HCT116 (cell line): ENCODE results near the gene ENTPD8. TPM values are rescaled to one million over a fixed set of nuclear protein-coding genes. Genes with fewer than 3 reads are reported as not detected.

ENCODE experiments used
- ATAC-seq: fragments of 200-7000 bp; cut with Tn5 transposase; 2 replicates; pipeline ENCODE4 v1.9.1; 2020; ENCODE audit warnings: mild to moderate bottlenecking, moderate library complexity
- BruUV-seq: library from RNA; stranded (reverse); fragments of 400-500 nt; replicated peaks from 2 replicates; lab custom pipeline; 2021; lab: Mats Ljungman, UMichigan
- CTCF ChIA-PET: fragments of 300-600 bp; sonication (Branson Sonifier 250); formaldehyde crosslinking; loops from one replicate; lab custom pipeline; 2021; ENCODE audit warnings: antibody characterized with exemption; lab: Charles Lee
- POLR2A ChIA-PET: fragments of 300-600, 350-600 bp; sonication (Branson Sonifier 250); formaldehyde crosslinking; loops from one replicate; lab custom pipeline; 2021; ENCODE audit warnings: antibody characterized with exemption; lab: Charles Lee
- RAD21 ChIA-PET, 2 experiments: fragments of 300-600 bp; sonication (Branson Sonifier 250); formaldehyde crosslinking; loops; one replicate each; lab custom pipeline; 2023; ENCODE audit warnings: low total read pairs in 2 of 2; ENCODE audit not compliant: uncharacterized antibody in 2 of 2, unreplicated experiment in 2 of 2, low non-redundant PET in 1 of 2; lab: Charles Lee
- DNase-seq: peaks from one replicate; pipeline ENCODE4 v3.0.0-alpha.2; 2010; ENCODE audit warnings: low read depth, low spot score
- H2AFZ ChIP-seq: fragments of 200-600 bp; shearing (Covaris generic), sonication (generic); 2 replicates; pipeline ENCODE4 v1.6.1; 2017; ENCODE audit warnings: low read depth, mixed run types, mixed read lengths, antibody characterized with exemption, low read length; ENCODE audit not compliant: poor library complexity, severe bottlenecking
- H3K27ac ChIP-seq: 2 replicates; pipeline ENCODE4 v1.5.1; 2012; ENCODE audit warnings: low read depth, low read length
- H3K27me3 ChIP-seq: fragments of 200-600 bp; sonication (generic); 2 replicates; pipeline ENCODE4 v1.6.1; 2016; ENCODE audit warnings: mixed run types, low read length, mixed read lengths; ENCODE audit not compliant: insufficient read depth
- H3K36me3 ChIP-seq, 2 experiments: fragments of 200-500 bp in 1 of 2; fragments of 200-600 bp in 1 of 2; sonication (Bioruptor generic) in 1 of 2; sonication (generic) in 1 of 2; 2 replicates each; pipeline versions ENCODE4 v1.5.1 to v1.6.1; 2014 to 2016; ENCODE audit warnings: low read length in 2 of 2, inconsistent platforms in 1 of 2, mixed read lengths in 1 of 2, mixed run types in 1 of 2; ENCODE audit not compliant: insufficient read depth in 2 of 2, control insufficient read depth in 1 of 2
- H3K4me1 ChIP-seq, 2 experiments: fragments of 200-600 bp in 1 of 2; sonication (generic) in 1 of 2; 2 replicates each; pipeline versions ENCODE4 v1.5.1 to v1.6.1; 2012 to 2017; ENCODE audit warnings: low read length in 2 of 2, inconsistent platforms in 1 of 2, mild to moderate bottlenecking in 1 of 2, mixed read lengths in 1 of 2, mixed run types in 1 of 2, moderate library complexity in 1 of 2; ENCODE audit not compliant: insufficient read depth in 2 of 2, control insufficient read depth in 1 of 2
- H3K4me2 ChIP-seq: fragments of 200-600 bp; sonication (generic); 2 replicates; pipeline ENCODE4 v1.6.1; 2017; ENCODE audit warnings: mixed run types, low read length, mixed read lengths
- H3K4me3 ChIP-seq, 2 experiments: fragments of 200-600 bp in 1 of 2; sonication (generic) in 1 of 2; replicated peaks in 1 of 2; 2 replicates each; pipeline ENCODE4 v1.5.1; 2011 to 2016; ENCODE audit warnings: low read length in 2 of 2, control low read depth in 1 of 2, low read depth in 1 of 2, mild to moderate bottlenecking in 1 of 2, mixed read lengths in 1 of 2, mixed run types in 1 of 2
- H3K79me2 ChIP-seq: fragments of 200-600 bp; sonication (generic); 2 replicates; pipeline ENCODE4 v1.6.1; 2017; ENCODE audit warnings: mild to moderate bottlenecking, mixed run types, low read length, moderate library complexity, mixed read lengths; ENCODE audit not compliant: insufficient read depth
- H3K9ac ChIP-seq: fragments of 200-600 bp; sonication (generic); 2 replicates; pipeline ENCODE4 v1.6.1; 2016; ENCODE audit warnings: low read length, mixed read lengths
- H3K9me2 ChIP-seq: fragments of 200-600 bp; sonication (generic), shearing (Covaris generic); 2 replicates; pipeline ENCODE4 v1.6.1; 2017; ENCODE audit warnings: mixed run types, mild to moderate bottlenecking, moderate library complexity; ENCODE audit not compliant: insufficient read depth
- H3K9me3 ChIP-seq, 2 experiments: fragments of 200-500 bp in 1 of 2; fragments of 200-600 bp in 1 of 2; sonication (Bioruptor generic) in 1 of 2; sonication (generic) in 1 of 2; 2 replicates each; pipeline ENCODE4 v1.6.1; 2014 to 2017; ENCODE audit warnings: low read length in 2 of 2, mixed read lengths in 2 of 2, inconsistent platforms in 1 of 2, low read depth in 1 of 2, mild to moderate bottlenecking in 1 of 2, mixed run types in 1 of 2, moderate library complexity in 1 of 2; ENCODE audit not compliant: control insufficient read depth in 1 of 2, insufficient read depth in 1 of 2
- H4K20me1 ChIP-seq: fragments of 200-600 bp; sonication (generic), shearing (Covaris generic); 2 replicates; pipeline ENCODE4 v1.6.1; 2017; ENCODE audit warnings: mixed run types, mild to moderate bottlenecking, moderate library complexity; ENCODE audit not compliant: insufficient read depth
- ATF3 ChIP-seq: IDR thresholded peaks from 2 replicates; pipeline ENCODE4 v1.6.1; 2012
- CEBPB ChIP-seq: IDR thresholded peaks from 2 replicates; pipeline ENCODE4 v1.6.1; 2012; ENCODE audit warnings: low read depth
- CTCF ChIP-seq, 3 experiments: fragments of 200-600 bp in 1 of 3; sonication (generic) in 1 of 3; IDR thresholded peaks in 2 of 3; conservative IDR thresholded peaks in 1 of 3; 2 replicates each; pipeline ENCODE4 v1.5.1; 2012 to 2017; ENCODE audit warnings: low read depth in 2 of 3, low read length in 2 of 3, antibody characterized with exemption in 1 of 3, borderline replicate concordance in 1 of 3, control low read depth in 1 of 3, mild to moderate bottlenecking in 1 of 3, mixed read lengths in 1 of 3, mixed run types in 1 of 3, moderate library complexity in 1 of 3; ENCODE audit not compliant: insufficient read depth in 1 of 3
- EGR1 ChIP-seq: IDR thresholded peaks from 2 replicates; pipeline ENCODE4 v1.6.1; 2012; ENCODE audit warnings: low read depth
- ELF1 ChIP-seq: IDR thresholded peaks from 2 replicates; pipeline ENCODE4 v1.6.1; 2012; ENCODE audit warnings: low read depth, borderline replicate concordance
- EZH2phosphoT487 ChIP-seq: fragments of 200-600 bp; IDR thresholded peaks from 2 replicates; pipeline ENCODE4 v1.6.1; 2018; ENCODE audit warnings: antibody characterized with exemption, borderline replicate concordance
- FOSL1 ChIP-seq: IDR thresholded peaks from 2 replicates; pipeline ENCODE4 v1.6.1; 2012; ENCODE audit warnings: low read depth
- JUND ChIP-seq: IDR thresholded peaks from 2 replicates; pipeline ENCODE4 v1.6.1; 2012
- MAX ChIP-seq: IDR thresholded peaks from 2 replicates; pipeline ENCODE4 v1.6.1; 2012
- POLR2AphosphoS5 ChIP-seq: IDR thresholded peaks from 2 replicates; pipeline ENCODE4 v1.6.1; 2011; ENCODE audit warnings: mild to moderate bottlenecking, low read depth, low read length, moderate library complexity
- RAD21 ChIP-seq: IDR thresholded peaks from 2 replicates; pipeline ENCODE4 v1.6.1; 2012; ENCODE audit warnings: low read depth, mild to moderate bottlenecking
- REST ChIP-seq: IDR thresholded peaks from 2 replicates; pipeline ENCODE4 v1.6.1; 2012; ENCODE audit warnings: low read depth
- SIN3A ChIP-seq: IDR thresholded peaks from 2 replicates; pipeline ENCODE4 v1.6.1; 2012; ENCODE audit warnings: low read depth
- SP1 ChIP-seq: IDR thresholded peaks from 2 replicates; pipeline ENCODE4 v1.6.1; 2012; ENCODE audit warnings: low read depth
- SRF ChIP-seq: IDR thresholded peaks from 2 replicates; pipeline ENCODE4 v1.6.1; 2012; ENCODE audit warnings: low read depth
- TCF7L2 ChIP-seq: IDR thresholded peaks from 2 replicates; pipeline ENCODE4 v1.7.0; 2011; ENCODE audit warnings: borderline replicate concordance, inconsistent platforms; ENCODE audit not compliant: insufficient read depth, insufficient read length; ENCODE audit errors: extremely low read depth
- YY1 ChIP-seq: IDR thresholded peaks from 2 replicates; pipeline ENCODE4 v1.6.1; 2011; ENCODE audit warnings: low read length, low read depth, moderate library complexity, mild to moderate bottlenecking; ENCODE audit not compliant: insufficient replicate concordance; ENCODE audit errors: extremely low read depth
- ZNF274 ChIP-seq: fragments of 200-500 bp; sonication (Bioruptor generic); IDR thresholded peaks from 2 replicates; pipeline ENCODE4 v1.6.1; 2014; ENCODE audit warnings: mild to moderate bottlenecking, low read depth, low read length, inconsistent platforms
- intact Hi-C: fragments of 100-400 bp; cut with micrococcal nuclease; formaldehyde crosslinking; loops from 2 replicates; pipeline ENCODE4 v1.10.0; 2022
- total RNA-seq: library from RNA; stranded (reverse); gene quantifications from one replicate; pipeline ENCODE4 v1.2.1, GENCODE V29; 2021; ENCODE audit not compliant: unreplicated experiment

Gene ENTPD8
- total RNA-seq, 1 experiment from 2014 or later: 1.7 TPM

- peaks cover 4 to 11% of the 10 kb centered on the region in 2 experiments; a peak in 3 of 4 replicates for H3K9me3 ChIP-seq
- H3K9ac ChIP-seq: no peak overlapping the region
- no peak for DNase-seq
- intact Hi-C loops: no loop called here
- no peak overlapping the region for H3K4me3 ChIP-seq
- H3K4me2 ChIP-seq: no peak overlapping the region
- ChIA-PET RAD21 (no interaction called here), POLR2A (interaction anchor here (0.6 kb wide), 1 partner anchor 206 kb away, joined by 4 read pairs; no protein-coding TSS in a partner anchor), CTCF (no interaction called here)
- BruUV-seq: no TSS peak
- no peaks in the 10 kb centered on the region for H3K36me3 ChIP-seq
- no peaks in the 10 kb centered on the region for H3K9me2 ChIP-seq
- H3K27ac ChIP-seq: no peak overlapping the region
- no peaks in the 10 kb centered on the region for H3K79me2 ChIP-seq
- no peak overlapping the region for H2AFZ ChIP-seq
- H3K27me3 ChIP-seq: no peaks in the 10 kb centered on the region
- TF ChIP-seq EZH2phosphoT487 (no peak), ELF1 (no peak), SP1 (no peak), JUND (no peak), POLR2AphosphoS5 (no peak), REST (no peak), TCF7L2 (no peak), SRF (no peak), FOSL1 (no peak), RAD21 (no peak), SIN3A (no peak), ATF3 (no peak), ZNF274 (no peak), YY1 (no peak), MAX (no peak), EGR1 (no peak), CEBPB (no peak), CTCF (IDR thresholded peaks at IDR 0.05 in 2 of 3, conservative IDR thresholded peaks at IDR 0.05 in 1 of 3; ENCODE audit: borderline replicate concordance in 1 of 3, insufficient read depth in 1 of 3, low read depth in 2 of 3, low read length in 2 of 3) (no peak)
- peaks cover 0 to 6% of the 10 kb centered on the region in 2 experiments; a peak in 1 of 4 replicates for H3K4me1 ChIP-seq
- ATAC-seq: no peak
- no peaks in the 10 kb centered on the region for H4K20me1 ChIP-seq
Observed at GRCh38 chr9:137478613-137478961, 37.4 kb upstream of the ENTPD8 start.
